ENCODE results near the gene DIPK1B.
A peak's percentile ranks its signal among the peaks of the same experiment; 100 is the strongest.

The DIPK1B gene

GRCh38 chr9:136762221-136762691 is 49.9 kb downstream of the DIPK1B start:
- no peaks in the 10 kb centered on the region for H3K27me3 ChIP-seq (ENCODE audit: insufficient read depth, poor library complexity, severe bottlenecking)
- H3K4me1 ChIP-seq (ENCODE audit: insufficient read depth, poor library complexity, severe bottlenecking): no peaks in the 10 kb centered on the region
- no peak for TF ChIP-seq CTCF (IDR thresholded peaks at IDR 0.05; ENCODE audit: poor library complexity, severe bottlenecking)
- H3K4me3 ChIP-seq (ENCODE audit: severe bottlenecking): no peak overlapping the region
- no peaks in the 10 kb centered on the region for H3K36me3 ChIP-seq (ENCODE audit: low read depth)
- no peak for ATAC-seq (ENCODE audit: low read depth)
- H3K27ac ChIP-seq (ENCODE audit: poor library complexity, severe bottlenecking): no peak overlapping the region
- peak; percentile 63 for DNase-seq (ENCODE audit: low spot score)
- H3K9me3 ChIP-seq (ENCODE audit: severe bottlenecking): no peaks in the 10 kb centered on the region

GRCh38 chr9:136762915-136763648 is 50.7 kb downstream of the DIPK1B start:
- TF ChIP-seq CTCF (IDR thresholded peaks at IDR 0.05; ENCODE audit: poor library complexity, severe bottlenecking): no peak
- no peaks in the 10 kb centered on the region for H3K4me1 ChIP-seq (ENCODE audit: insufficient read depth, poor library complexity, severe bottlenecking)
- H3K9me3 ChIP-seq (ENCODE audit: severe bottlenecking): no peaks in the 10 kb centered on the region
- no peak overlapping the region for H3K4me3 ChIP-seq (ENCODE audit: severe bottlenecking)
- no peaks in the 10 kb centered on the region for H3K36me3 ChIP-seq (ENCODE audit: low read depth)
- H3K27me3 ChIP-seq (ENCODE audit: insufficient read depth, poor library complexity, severe bottlenecking): peaks cover 4% of the 10 kb centered on the region
- DNase-seq (ENCODE audit: low spot score): peak; percentile 76
- peak; percentile 22; the same call in 1 of the 3 replicates for ATAC-seq (ENCODE audit: low read depth)
- H3K27ac ChIP-seq (ENCODE audit: poor library complexity, severe bottlenecking): no peak overlapping the region

GRCh38 chr9:136763649-136764035 is 51.3 kb downstream of the DIPK1B start:
- ATAC-seq (ENCODE audit: low read depth) (no peak), DNase-seq (ENCODE audit: low spot score) (peak; percentile 56)
- no peak overlapping the region for H3K27ac ChIP-seq (ENCODE audit: poor library complexity, severe bottlenecking)
- H3K36me3 ChIP-seq (ENCODE audit: low read depth): no peaks in the 10 kb centered on the region
- H3K9me3 ChIP-seq (ENCODE audit: severe bottlenecking): no peaks in the 10 kb centered on the region
- TF ChIP-seq CTCF (IDR thresholded peaks at IDR 0.05; ENCODE audit: poor library complexity, severe bottlenecking): no peak
- H3K27me3 ChIP-seq (ENCODE audit: insufficient read depth, poor library complexity, severe bottlenecking): peaks cover 5% of the 10 kb centered on the region
- no peak overlapping the region for H3K4me3 ChIP-seq (ENCODE audit: severe bottlenecking)
- H3K4me1 ChIP-seq (ENCODE audit: insufficient read depth, poor library complexity, severe bottlenecking): no peaks in the 10 kb centered on the region

- peak; percentile 55 for DNase-seq (ENCODE audit: low spot score)
- H3K27ac ChIP-seq (ENCODE audit: poor library complexity, severe bottlenecking): no peak within 1 kb of the TSS
These were observed 52.0 kb downstream of the DIPK1B start, which contains the start of gene LCN15 for GRCh38 chr9:136764301-136764891. Gene LCN15, minus strand, starts transcription at chr9:136764518. Its CDS starts 30 bp downstream, at chr9:136764488.

More at GRCh38 chr9:136764301-136764891, 52.0 kb downstream of the DIPK1B start, which contains the start of gene LCN15:
- ATAC-seq (ENCODE audit: low read depth): no peak
- H3K4me3 ChIP-seq (ENCODE audit: severe bottlenecking): no peak within 1 kb of the TSS
- peaks cover 5% of the 10 kb centered on the region for H3K27me3 ChIP-seq (ENCODE audit: insufficient read depth, poor library complexity, severe bottlenecking)
- no peak for TF ChIP-seq CTCF (IDR thresholded peaks at IDR 0.05; ENCODE audit: poor library complexity, severe bottlenecking)
- H3K9me3 ChIP-seq (ENCODE audit: severe bottlenecking): no peaks in the 10 kb centered on the region
- no peaks in the 10 kb centered on the region for H3K4me1 ChIP-seq (ENCODE audit: insufficient read depth, poor library complexity, severe bottlenecking)
- H3K36me3 ChIP-seq (ENCODE audit: low read depth): no peaks in the 10 kb centered on the region

Measured in RWPE2 (cell line).